Thymus (tissue), 11 donors: ENCODE data around the gene PPP1R12A. TPM values are rescaled to one million over a fixed set of nuclear protein-coding genes. Genes with fewer than 3 reads are reported as not detected.

ENCODE experiments used
- DNase-seq, 9 donors: peaks; one replicate each; pipeline ENCODE4 v3.0.0-alpha.2; 2013; ENCODE audit warnings: low spot score in 9 of 9, low read depth in 6 of 9, missing footprints in 1 of 9
- H3K27ac ChIP-seq, 2 donors: one replicate each; pipeline ENCODE4 v1.5.1; 2013; ENCODE audit warnings: control low read depth in 1 of 2, low read depth in 1 of 2, low read length in 1 of 2, mild to moderate bottlenecking in 1 of 2, moderate library complexity in 1 of 2
- H3K27me3 ChIP-seq, 2 donors: one replicate each; pipeline ENCODE4 v1.5.1; 2013; ENCODE audit warnings: low read length in 1 of 2; ENCODE audit not compliant: control insufficient read depth in 2 of 2, insufficient read depth in 1 of 2
- H3K36me3 ChIP-seq, 2 donors: one replicate each; pipeline ENCODE4 v1.5.1; 2013; ENCODE audit warnings: low read length in 1 of 2, mild to moderate bottlenecking in 1 of 2, moderate library complexity in 1 of 2; ENCODE audit not compliant: control insufficient read depth in 2 of 2, insufficient read depth in 2 of 2
- H3K4me1 ChIP-seq, 2 donors: one replicate each; pipeline ENCODE4 v1.5.1; 2013; ENCODE audit warnings: low read length in 2 of 2; ENCODE audit not compliant: control insufficient read depth in 2 of 2, insufficient read depth in 2 of 2
- H3K4me3 ChIP-seq, 2 donors: one replicate each; pipeline ENCODE4 v1.5.1; 2013; ENCODE audit warnings: low read length in 2 of 2, control low read depth in 1 of 2, mild to moderate bottlenecking in 1 of 2
- H3K9me3 ChIP-seq, 2 donors: one replicate each; pipeline ENCODE4 v1.5.1; 2013; ENCODE audit warnings: low read length in 1 of 2, mild to moderate bottlenecking in 1 of 2; ENCODE audit not compliant: control insufficient read depth in 2 of 2, insufficient read depth in 1 of 2
- WGBS: extraction: QIAGEN DNeasy Blood & Tissue Kit; methylation state at CpG from one replicate; pipeline ENCODE4 v1.1.7; 2013; 5-methylcytosine and 5-hydroxymethylcytosine counted together
- polyA plus RNA-seq: library from polyadenylated mRNA; stranded (reverse); fragments of 200-250 nt; gene quantifications from one replicate; pipeline ENCODE4 v1.2.3, GENCODE V29; 2013
- total RNA-seq: library from RNA; stranded (reverse); fragments of 120-200 nt; gene quantifications from one replicate; pipeline ENCODE4 v1.2.4, GENCODE V29; 2013
- donor health status: healthy.

PPP1R12A gene
- total and polyA plus RNA-seq, 2 donors, result 32.1 to 86.6 TPM

GRCh38 chr12:79911889-79912656 lies 22.8 kb downstream of the PPP1R12A start:
- H3K27ac ChIP-seq, result no peak overlapping the region
- H3K4me1 ChIP-seq, result no peaks in the 10 kb centered on the region
- no peak for DNase-seq
- 97% methylated on average over 6 of the region's 6 CpGs for whole genome bisulfite sequencing
- no peaks in the 10 kb centered on the region for H3K9me3 ChIP-seq
- no peaks in the 10 kb centered on the region for H3K27me3 ChIP-seq
- no peak overlapping the region for H3K4me3 ChIP-seq
- peaks cover 0 to 3% of the 10 kb centered on the region in 2 donors for H3K36me3 ChIP-seq

GRCh38 chr12:79908366-79908765 lies 26.5 kb downstream of the PPP1R12A start:
- no peaks in the 10 kb centered on the region for H3K4me1 ChIP-seq
- H3K27ac ChIP-seq, result no peak overlapping the region

DNA sequence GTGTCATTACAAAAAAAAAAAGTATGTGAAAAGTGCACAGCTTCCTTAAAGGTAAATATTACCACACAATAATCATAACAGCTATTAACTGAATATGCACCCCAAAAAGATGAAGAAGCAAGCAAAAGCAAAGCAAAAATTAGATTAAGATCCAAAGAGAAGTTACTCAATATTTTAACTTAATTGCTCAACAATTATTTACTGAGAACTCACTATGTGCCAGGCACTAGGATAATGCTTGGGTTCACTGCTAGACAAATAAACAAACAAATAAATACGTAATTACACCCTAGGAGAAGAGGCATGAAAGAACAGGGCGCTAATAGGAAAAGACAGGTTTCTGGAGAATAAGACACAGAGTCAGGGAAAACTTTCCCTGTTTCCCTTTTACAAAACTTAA lies 33.4 kb downstream of the PPP1R12A start:
- Histone ChIP-seq H3K4me1 (no peaks in the 10 kb centered on the region), H3K27ac (no peak overlapping the region), H3K4me3 (no peak overlapping the region), H3K36me3 (no peaks in the 10 kb centered on the region), H3K27me3 (no peaks in the 10 kb centered on the region), H3K9me3 (no peaks in the 10 kb centered on the region)
- 98% methylated on average over 2 of the region's 2 CpGs for WGBS
- no peak for DNase-seq

More at GRCh38 chr12:79908366-79908765, 26.5 kb downstream of the PPP1R12A start:
- no peak for DNase-seq
- Histone ChIP-seq H3K36me3 (peaks cover 0 to 3% of the 10 kb centered on the region in 2 donors), H3K27me3 (no peaks in the 10 kb centered on the region), H3K4me3 (no peak overlapping the region), H3K9me3 (no peaks in the 10 kb centered on the region)

DNA sequence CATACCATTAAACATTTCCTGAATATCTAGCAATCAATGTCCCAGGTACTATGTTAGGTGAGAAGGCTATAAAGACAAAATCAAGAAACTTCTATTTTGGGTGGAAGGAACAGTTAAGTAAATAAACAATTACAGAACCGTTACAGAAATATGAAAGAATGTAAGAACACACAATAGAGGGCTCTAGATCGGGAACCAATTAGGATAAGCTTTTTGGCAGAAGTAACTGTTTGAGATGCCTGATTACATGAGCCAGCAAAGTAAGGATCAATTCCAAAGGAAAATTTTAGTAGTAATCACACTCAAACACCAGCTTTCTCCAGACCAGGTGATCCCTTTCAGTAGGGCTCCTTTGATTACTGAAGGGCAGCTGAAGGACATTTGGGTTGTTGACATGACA lies 33.9 kb downstream of the PPP1R12A start:
- no peak for DNase-seq
- no peak overlapping the region for H3K27ac ChIP-seq
- no peaks in the 10 kb centered on the region for H3K27me3 ChIP-seq
- 99% methylated on average over 2 of the region's 2 CpGs for WGBS
- H3K4me1 ChIP-seq, result peaks cover 0 to 3% of the 10 kb centered on the region in 2 donors
- H3K9me3 ChIP-seq, result no peaks in the 10 kb centered on the region
- no peaks in the 10 kb centered on the region for H3K36me3 ChIP-seq
- H3K4me3 ChIP-seq, result no peak overlapping the region

- H3K4me3 ChIP-seq, result no peak overlapping the region
- DNase-seq, result no peak
- H3K36me3 ChIP-seq, result no peaks in the 10 kb centered on the region
- peaks cover 0 to 3% of the 10 kb centered on the region in 2 donors for H3K4me1 ChIP-seq
- H3K27ac ChIP-seq, result no peak overlapping the region
- WGBS, result 98% methylated on average over 2 of the region's 2 CpGs
- H3K9me3 ChIP-seq, result no peaks in the 10 kb centered on the region
- no peaks in the 10 kb centered on the region for H3K27me3 ChIP-seq
Observed at GRCh38 chr12:79900199-79900598, 34.7 kb downstream of the PPP1R12A start.

DNA sequence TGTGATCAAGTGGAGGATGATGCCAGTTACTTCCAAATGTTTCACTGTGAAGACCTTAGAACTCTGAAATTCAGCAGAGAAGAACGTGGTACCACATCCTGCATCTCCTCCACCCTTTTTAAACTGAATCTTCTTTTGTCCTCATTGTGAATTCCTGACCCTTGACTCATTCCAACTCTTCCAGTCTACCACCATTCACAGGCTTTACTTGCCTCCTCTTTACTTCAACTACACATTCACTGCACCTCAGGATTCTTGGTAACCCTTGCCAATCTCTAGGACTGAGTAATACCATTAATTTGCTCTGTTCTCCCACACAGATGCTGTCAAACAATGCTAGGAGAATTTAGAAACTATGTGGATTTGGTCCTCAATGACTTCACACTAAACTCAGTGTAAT lies 37.3 kb downstream of the PPP1R12A start:
- DNase-seq, result no peak
- H3K36me3 ChIP-seq, result no peaks in the 10 kb centered on the region
- no peaks in the 10 kb centered on the region for H3K27me3 ChIP-seq
- H3K9me3 ChIP-seq, result no peaks in the 10 kb centered on the region
- WGBS, result 84% methylated on average over 1 of the region's 1 CpG
- H3K4me1 ChIP-seq, result peaks cover 0 to 3% of the 10 kb centered on the region in 2 donors
- no peak overlapping the region for H3K27ac ChIP-seq
- H3K4me3 ChIP-seq, result no peak overlapping the region

- Histone ChIP-seq H3K4me3 (no peak overlapping the region), H3K4me1 (peaks cover 0 to 3% of the 10 kb centered on the region in 2 donors), H3K27me3 (no peaks in the 10 kb centered on the region), H3K36me3 (no peaks in the 10 kb centered on the region), H3K9me3 (no peaks in the 10 kb centered on the region), H3K27ac (no peak overlapping the region)
- WGBS, result 91% methylated on average over 1 of the region's 1 CpG
- no peak for DNase-seq
Observed at GRCh38 chr12:79895804-79896203, 39.1 kb downstream of the PPP1R12A start.

- Histone ChIP-seq H3K27me3 (no peaks in the 10 kb centered on the region), H3K9me3 (no peaks in the 10 kb centered on the region), H3K4me3 (no peak overlapping the region), H3K27ac (no peak overlapping the region), H3K4me1 (peaks cover 0 to 3% of the 10 kb centered on the region in 2 donors), H3K36me3 (no peaks in the 10 kb centered on the region)
- no peak for DNase-seq
Observed at GRCh38 chr12:79895071-79895470, 39.8 kb downstream of the PPP1R12A start.

- H3K4me3 ChIP-seq, result no peak overlapping the region
- DNase-seq, result no peak
- peaks cover 0 to 3% of the 10 kb centered on the region in 2 donors for H3K4me1 ChIP-seq
- H3K27me3 ChIP-seq, result no peaks in the 10 kb centered on the region
- 97% methylated on average over 2 of the region's 2 CpGs for WGBS
- no peaks in the 10 kb centered on the region for H3K36me3 ChIP-seq
- H3K9me3 ChIP-seq, result no peaks in the 10 kb centered on the region
- no peak overlapping the region for H3K27ac ChIP-seq
Observed at GRCh38 chr12:79891506-79892162, 43.3 kb downstream of the PPP1R12A start.
